K562 (cell line): ENCODE results near the gene USP2. TPM values are rescaled to one million over a fixed set of nuclear protein-coding genes. Genes with fewer than 3 reads are reported as not detected.

Experiments
- ARID3A ChIP-seq: IDR thresholded peaks from 2 replicates; pipeline ENCODE4 v1.6.1; 2012; ENCODE audit warnings: low read depth, low read length, improper control_type of control experiment, borderline replicate concordance
- BHLHE40 ChIP-seq: IDR thresholded peaks from 2 replicates; pipeline ENCODE4 v1.6.1; 2011; ENCODE audit warnings: low read length, improper control_type of control experiment
- CEBPZ ChIP-seq: fragments of 150-350 bp; IDR thresholded peaks from 2 replicates; pipeline ENCODE4 v1.6.1; 2014; ENCODE audit warnings: low read depth, mild to moderate bottlenecking, low read length, borderline replicate concordance
- E2F6 ChIP-seq, 2 experiments: IDR thresholded peaks; 2 replicates each; pipeline ENCODE4 v1.6.1; 2011; ENCODE audit warnings: borderline replicate concordance in 1 of 2, control low read depth in 1 of 2, low read depth in 1 of 2, low read length in 1 of 2, mild to moderate bottlenecking in 1 of 2, mixed read lengths in 1 of 2, moderate library complexity in 1 of 2; ENCODE audit not compliant: insufficient read depth in 1 of 2, insufficient read length in 1 of 2, poor library complexity in 1 of 2, severe bottlenecking in 1 of 2; ENCODE audit errors: extremely low read depth in 1 of 2
- GTF2A2 ChIP-seq: IDR thresholded peaks from 2 replicates; pipeline ENCODE4 v1.6.1; 2016; ENCODE audit warnings: mild to moderate bottlenecking, missing genetic modification characterization, missing compliant biosample characterization
- KDM4B ChIP-seq, 2 experiments: fragments of 450-650 bp in 1 of 2; sonication (generic) in 1 of 2; IDR thresholded peaks; 2 replicates each; pipeline ENCODE4 v1.6.1; 2016 to 2017; ENCODE audit warnings: borderline replicate concordance in 2 of 2, antibody characterized with exemption in 1 of 2, low read depth in 1 of 2, mild to moderate bottlenecking in 1 of 2
- L3MBTL2 ChIP-seq: fragments of 450-650 bp; IDR thresholded peaks from 2 replicates; pipeline ENCODE4 v1.6.1; 2016; ENCODE audit warnings: mild to moderate bottlenecking, moderate library complexity
- PHB2 ChIP-seq: fragments of 450-650 bp; IDR thresholded peaks from 2 replicates; pipeline ENCODE4 v1.6.1; 2017; ENCODE audit warnings: low read depth
- POLR2B ChIP-seq: fragments of 450-650 bp; IDR thresholded peaks from 2 replicates; pipeline ENCODE4 v1.6.1; 2018; ENCODE audit warnings: low read depth; ENCODE audit not compliant: partially characterized antibody
- RBM39 ChIP-seq: fragments of 200-400 bp; formaldehyde crosslinking; optimal IDR thresholded peaks from 2 replicates; pipeline ENCODE3; 2018; ENCODE audit warnings: low read depth, low read length
- RFX1 ChIP-seq: fragments of 450-650 bp; IDR thresholded peaks from 2 replicates; pipeline ENCODE4 v1.6.1; 2016; ENCODE audit warnings: mild to moderate bottlenecking, moderate library complexity
- TAF9B ChIP-seq: fragments of 450-650 bp; IDR thresholded peaks from 2 replicates; pipeline ENCODE4 v1.6.1; 2018; ENCODE audit warnings: mild to moderate bottlenecking; ENCODE audit not compliant: partially characterized antibody
- TEAD4 ChIP-seq, 2 experiments: sonication (generic) in 1 of 2; formaldehyde crosslinking in 1 of 2; IDR thresholded peaks; 2 replicates each; pipeline versions ENCODE4 v1.6.1 to v1.8.0; 2012 to 2022; ENCODE audit warnings: borderline replicate concordance in 1 of 2, inconsistent platforms in 1 of 2, low read length in 1 of 2, mild to moderate bottlenecking in 1 of 2, missing genetic modification reagents in 1 of 2
- THAP12 ChIP-seq: fragments of 250-450 bp; sonication (Bioruptor Pico); IDR thresholded peaks from 2 replicates; pipeline ENCODE4 v1.9.0; 2021; ENCODE audit warnings: mild to moderate bottlenecking, inconsistent platforms
- U2AF1 ChIP-seq: fragments of 200-400 bp; formaldehyde crosslinking; optimal IDR thresholded peaks from 2 replicates; pipeline ENCODE3; 2017; ENCODE audit warnings: mild to moderate bottlenecking, low read depth, low read length, moderate library complexity
- WHSC1 ChIP-seq: IDR thresholded peaks from one replicate; pipeline ENCODE4 v1.6.1; 2012; ENCODE audit warnings: low read length, control low read depth, inconsistent platforms
- ZNF699 ChIP-seq: fragments of 250-450 bp; sonication (Bioruptor Pico); IDR thresholded peaks from 2 replicates; pipeline ENCODE4 v1.8.0; 2021; ENCODE audit warnings: mild to moderate bottlenecking, moderate library complexity; ENCODE audit not compliant: insufficient replicate concordance
- polyA plus RNA-seq, 8 experiments: library from polyadenylated mRNA; depleted of rRNA in 4 of 8; stranded (reverse) in 5 of 8; unstranded in 3 of 8; fragments of >200 nt; fragmentation: Nextera tagmentation in 2 of 8; fragmentation: Illumina TruSeq in 1 of 8; extraction: Ambion mirVana in 2 of 8; extraction: Trizol in 1 of 8; gene quantifications; 2 replicates each; pipeline versions ENCODE4 v1.2.1 to v1.2.3, GENCODE V29; 2011 to 2014; ENCODE audit warnings: inconsistent platforms in 1 of 8, missing spikeins in 1 of 8
- total RNA-seq, 7 experiments: library from RNA; depleted of rRNA in 6 of 7; stranded (reverse); fragments of >200 nt in 6 of 7; fragmentation: Illumina TruSeq in 2 of 7; extraction: Trizol in 2 of 7; gene quantifications; 2 replicates each; pipeline versions ENCODE4 v1.2.1 to v1.2.3, GENCODE V29; 2011 to 2021; ENCODE audit warnings: low replicate concordance in 1 of 7

The USP2 gene
- total and polyA plus RNA-seq, 9 of the 15 experiments (the other 6 are each of a cell fraction or from before 2014, with no cell fraction given), result 2.8 to 16.9 (median 3.9) TPM

GRCh38 chr11:119381181-119381988 is at the start of gene USP2 (continued):
- peak; percentile 89 to 93 for TF ChIP-seq E2F6 (IDR thresholded peaks at IDR 0.05; ENCODE audit: borderline replicate concordance in 1 of 2, extremely low read depth in 1 of 2, insufficient read depth in 1 of 2, insufficient read length in 1 of 2, low read depth in 1 of 2, low read length in 1 of 2, poor library complexity in 1 of 2, severe bottlenecking in 1 of 2)
- TF ChIP-seq WHSC1, result no peak
- no peak for TF ChIP-seq POLR2B
- peak; percentile 93 for TF ChIP-seq L3MBTL2
- peak in 1 of 2 experiments; percentile 75; a peak in 1 of 4 replicates for TF ChIP-seq KDM4B (IDR thresholded peaks at IDR 0.05; ENCODE audit: borderline replicate concordance in 2 of 2, low read depth in 1 of 2)
- TF ChIP-seq ARID3A, result no peak
- no peak for TF ChIP-seq PHB2
- no peak for TF ChIP-seq GTF2A2
- TF ChIP-seq RFX1, result peak; percentile 94
- TF ChIP-seq ZNF699 (CRISPR knock-in tag), result no peak
- peak; percentile 15 for TF ChIP-seq TAF9B
- peak; percentile 66; the same call in 1 of the 2 replicates for TF ChIP-seq BHLHE40
- no peak for TF ChIP-seq RBM39
- TF ChIP-seq TEAD4 (IDR thresholded peaks at IDR 0.05; ENCODE audit: low read length), result peak; percentile 41
- TF ChIP-seq TEAD4 (CRISPR knock-in tag; IDR thresholded peaks at IDR 0.05; ENCODE audit: borderline replicate concordance), result no peak
- TF ChIP-seq THAP12 (CRISPR knock-in tag), result peak; percentile 57; the same call in 1 of the 2 replicates
- TF ChIP-seq U2AF1, result no peak
- TF ChIP-seq CEBPZ, result no peak
